ENCODE data around the gene GRPEL2. TPM values are rescaled to one million over a fixed set of nuclear protein-coding genes. Genes with fewer than 3 reads are reported as not detected.

The GRPEL2 gene
- total and polyA plus RNA-seq, 2 of the 8 experiments (the other 6 are each of a cell fraction or from before 2014, with no cell fraction given) = 11.2 to 52.2 TPM

GRCh38 chr5:149357370-149358293, 12.3 kb downstream of the GRPEL2 start, which contains the start of gene PCYOX1L (continued):
- TF ChIP-seq PHF8 (conservative IDR thresholded peaks at IDR 0.05; ENCODE audit: low read depth, low read length) (peak; percentile 84), TBP (IDR thresholded peaks at IDR 0.05; ENCODE audit: low read depth, low read length) (peak; percentile 13; the same call in 1 of the 2 replicates), SP1 (IDR thresholded peaks at IDR 0.05; ENCODE audit: low read depth, low read length) (peak; percentile 94), SAP30 (IDR thresholded peaks at IDR 0.05; ENCODE audit: insufficient read depth, insufficient replicate concordance, low read length) (no peak), SP2 (IDR thresholded peaks at IDR 0.05; ENCODE audit: low read length) (peak; percentile 48), BACH1 (IDR thresholded peaks at IDR 0.05; ENCODE audit: low read length) (no peak), POLR2A (IDR thresholded peaks at IDR 0.05; ENCODE audit: control extremely low read depth in 1 of 2, low read depth in 2 of 2, low read length in 2 of 2) (peak in 1 of 2 experiments; percentile 77; a peak in 2 of 3 replicates), CTCF (IDR thresholded peaks at IDR 0.05; ENCODE audit: control extremely low read depth in 1 of 3, insufficient read depth in 1 of 3, low read depth in 1 of 3, low read length in 3 of 3) (0 out of 4 replicates have a peak, but pooled peaks of 1 of the 3 experiments have one; percentile 0), SP4 (IDR thresholded peaks at IDR 0.05; ENCODE audit: low read length) (0 out of 2 replicates have a peak, but pooled peaks have one; percentile 31), KDM4A (IDR thresholded peaks at IDR 0.05; ENCODE audit: low read depth, low read length, severe bottlenecking) (peak; percentile 100), HDAC6 (IDR thresholded peaks at IDR 0.05; ENCODE audit: low read depth, low read length) (no peak), MAFK (IDR thresholded peaks at IDR 0.05; ENCODE audit: low read depth, low read length) (peak; percentile 86), ZNF274 (IDR thresholded peaks at IDR 0.05; ENCODE audit: borderline replicate concordance, extremely low read depth, low read length) (no peak), TAF1 (IDR thresholded peaks at IDR 0.05; ENCODE audit: low read depth, low read length) (peak; percentile 53; the same call in 1 of the 2 replicates), CHD2 (IDR thresholded peaks at IDR 0.05; ENCODE audit: low read length) (peak; percentile 83), SUZ12 (IDR thresholded peaks at IDR 0.05; ENCODE audit: low read length) (no peak), JUND (IDR thresholded peaks at IDR 0.05; ENCODE audit: low read length) (no peak), NRF1 (IDR thresholded peaks at IDR 0.05; ENCODE audit: low read depth, low read length) (peak; percentile 23; the same call in 1 of the 2 replicates), CTBP2 (IDR thresholded peaks at IDR 0.05; ENCODE audit: borderline replicate concordance, insufficient read depth, insufficient read length, low read length) (peak; percentile 78), HDAC2 (IDR thresholded peaks at IDR 0.05; ENCODE audit: borderline replicate concordance in 1 of 2, low read depth in 2 of 2, low read length in 2 of 2) (no peak), EP300 (IDR thresholded peaks at IDR 0.05; ENCODE audit: borderline replicate concordance in 1 of 2, low read depth in 2 of 2, low read length in 2 of 2) (peak in 1 of 2 experiments; percentile 18; a peak in 1 of 3 replicates)

Measured in H1 (cell line).